Measurements from ENCODE around the gene ZNF282.

GRCh38 chr7:149240637-149241036 is 45.3 kb downstream of the ZNF282 start:
- TF ChIP-seq CTCF (IDR thresholded peaks at IDR 0.05; ENCODE audit: insufficient read depth, low read length, poor library complexity, severe bottlenecking) (no peak), EZH2phosphoT487 (conservative IDR thresholded peaks at IDR 0.05; ENCODE audit: low read length) (no peak)

Data from SU-DHL-6 (cell line).